ENCODE data around the gene S100A7. TPM values are rescaled to one million over a fixed set of nuclear protein-coding genes. Genes with fewer than 3 reads are reported as not detected.
"Not testable (repeated sequence)": the region's sequence is repeated elsewhere in the genome, so short reads cannot be mapped to it uniquely, and the experiment has no call there.

S100A7 gene
- total RNA-seq, 2 experiments from 2014 or later, result not detected

- Mint-ChIP-seq H3K9me3 (no peaks in the 10 kb centered on the region), H3K4me1 (no peaks in the 10 kb centered on the region), H3K27me3 (peaks cover 3% of the 10 kb centered on the region), H3K4me3 (no peak overlapping the region), H3K27ac (no peak overlapping the region), H3K36me3 (no peaks in the 10 kb centered on the region)
- no peak for ATAC-seq (ENCODE audit: low read depth)
- POLR2A ChIA-PET, result no interaction called here
- no peak for DNase-seq
Measured at GRCh38 chr1:153431427-153431826, 29.0 kb downstream of the S100A7 start.

DNA sequence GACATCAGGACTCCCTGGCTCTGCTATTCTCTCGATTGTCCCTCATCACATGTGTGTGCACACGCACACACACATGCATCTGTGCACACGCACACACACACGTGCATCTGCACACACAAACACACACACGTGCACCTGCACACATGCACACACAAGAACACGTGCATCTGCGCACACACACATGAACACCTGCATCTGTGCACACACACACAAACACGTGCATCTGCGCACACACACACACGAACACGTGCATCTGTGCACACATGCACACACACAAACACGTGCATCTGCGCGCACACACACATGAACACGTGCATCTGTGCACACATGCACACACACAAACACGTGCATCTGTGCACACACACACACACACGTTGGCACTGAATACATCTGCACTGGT, 29.4 kb downstream of the S100A7 start:
- Mint-ChIP-seq H3K36me3 (no peaks in the 10 kb centered on the region), H3K27me3 (peaks cover 3% of the 10 kb centered on the region), H3K4me3 (no peak overlapping the region), H3K4me1 (no peaks in the 10 kb centered on the region), H3K27ac (no peak overlapping the region), H3K9me3 (no peaks in the 10 kb centered on the region)
- DNase-seq (no peak), ATAC-seq (ENCODE audit: low read depth) (no peak)
- POLR2A ChIA-PET, result no interaction called here

GRCh38 chr1:153430561-153430960, 29.9 kb downstream of the S100A7 start:
- H3K9me3 Mint-ChIP-seq, result no peaks in the 10 kb centered on the region
- peaks cover 3% of the 10 kb centered on the region for H3K27me3 Mint-ChIP-seq
- ATAC-seq (ENCODE audit: low read depth) (no peak), DNase-seq (no peak)
- no peak overlapping the region for H3K4me3 Mint-ChIP-seq
- POLR2A ChIA-PET, result no interaction called here
- no peaks in the 10 kb centered on the region for H3K36me3 Mint-ChIP-seq
- no peak overlapping the region for H3K27ac Mint-ChIP-seq
- no peaks in the 10 kb centered on the region for H3K4me1 Mint-ChIP-seq

GRCh38 chr1:153430166-153430553, 30.3 kb downstream of the S100A7 start:
- POLR2A ChIA-PET, result no interaction called here
- Mint-ChIP-seq H3K4me1 (no peaks in the 10 kb centered on the region), H3K36me3 (no peaks in the 10 kb centered on the region), H3K27ac (no peak overlapping the region), H3K9me3 (no peaks in the 10 kb centered on the region), H3K27me3 (peaks cover 3% of the 10 kb centered on the region), H3K4me3 (no peak overlapping the region)
- DNase-seq (no peak), ATAC-seq (ENCODE audit: low read depth) (no peak)

DNA sequence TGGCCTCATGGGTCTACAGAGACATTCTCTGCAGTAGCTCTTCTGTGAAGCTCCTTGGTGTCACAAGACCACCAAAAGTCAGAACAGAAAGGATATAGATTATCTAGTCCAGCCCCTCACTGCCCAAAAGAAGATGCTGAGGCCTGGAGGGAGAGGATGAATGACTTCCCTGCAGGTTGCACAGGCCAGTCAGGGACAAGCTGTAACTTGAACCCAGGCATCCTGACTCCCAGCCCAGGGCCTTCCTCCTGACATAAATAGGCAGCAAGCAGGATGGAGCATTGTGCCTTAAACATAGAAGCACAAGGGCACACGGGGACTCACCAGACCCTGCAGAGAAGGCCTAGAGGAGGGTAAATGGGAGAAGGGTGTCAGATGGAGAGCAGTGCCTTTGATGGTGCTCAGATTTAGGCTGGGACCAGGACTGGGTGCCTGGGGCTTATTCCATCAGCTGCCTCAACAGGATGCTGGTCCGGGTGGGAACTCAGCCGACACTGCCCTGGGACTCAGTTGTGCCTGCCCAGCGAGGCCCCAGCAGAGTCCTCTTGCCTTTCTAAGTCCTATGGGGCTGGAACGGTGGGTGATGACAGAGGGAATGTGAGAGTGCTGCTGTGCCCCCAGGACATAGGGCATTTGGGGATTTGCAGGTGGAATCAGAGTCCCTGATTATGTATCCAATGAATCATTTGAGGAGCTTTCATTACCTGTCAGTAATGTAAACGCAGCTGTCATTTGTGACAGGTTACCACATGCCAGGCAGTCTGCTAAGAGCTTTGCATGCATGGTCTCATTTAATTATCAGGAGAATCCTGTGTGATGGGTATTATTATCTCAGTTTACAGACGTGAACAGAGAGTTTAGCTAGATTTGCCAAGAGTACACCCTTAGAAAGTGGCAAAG, 30.9 kb downstream of the S100A7 start:
- Mint-ChIP-seq H3K36me3 (no peaks in the 10 kb centered on the region), H3K27ac (no peak overlapping the region), H3K27me3 (peaks cover 3% of the 10 kb centered on the region), H3K4me1 (no peaks in the 10 kb centered on the region), H3K9me3 (no peaks in the 10 kb centered on the region), H3K4me3 (no peak overlapping the region)
- DNase-seq (no peak), ATAC-seq (ENCODE audit: low read depth) (no peak)
- POLR2A ChIA-PET, result no interaction called here

DNA sequence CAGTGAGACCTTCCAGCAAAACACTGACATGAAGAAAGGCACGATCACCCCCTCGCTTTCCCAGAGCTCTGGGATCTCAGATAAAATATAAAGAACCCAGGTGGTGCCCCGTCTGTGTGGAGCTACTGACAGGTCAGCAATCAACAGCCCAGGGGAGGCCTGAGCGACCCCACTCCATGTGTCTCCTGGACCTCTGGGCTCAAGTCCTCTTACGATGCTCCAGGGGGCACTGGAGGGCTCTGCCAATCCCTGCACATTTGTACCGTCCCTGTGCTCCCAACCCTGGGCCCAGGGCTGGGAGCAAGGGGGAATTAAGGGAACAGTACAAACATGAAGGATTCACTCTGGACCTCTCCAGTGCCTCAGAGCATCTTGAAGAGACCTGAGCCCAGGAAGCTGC, 31.7 kb downstream of the S100A7 start:
- Mint-ChIP-seq H3K36me3 (no peaks in the 10 kb centered on the region), H3K9me3 (no peaks in the 10 kb centered on the region), H3K4me1 (no peaks in the 10 kb centered on the region), H3K4me3 (no peak overlapping the region), H3K27ac (no peak overlapping the region), H3K27me3 (peaks cover 3% of the 10 kb centered on the region)
- no peak for ATAC-seq (ENCODE audit: low read depth)
- POLR2A ChIA-PET, result no interaction called here
- no peak for DNase-seq

GRCh38 chr1:153428073-153428638, 32.3 kb downstream of the S100A7 start:
- Mint-ChIP-seq H3K27me3 (peaks cover 3% of the 10 kb centered on the region), H3K4me1 (no peaks in the 10 kb centered on the region), H3K36me3 (no peaks in the 10 kb centered on the region), H3K27ac (no peak overlapping the region), H3K9me3 (no peaks in the 10 kb centered on the region), H3K4me3 (no peak overlapping the region)
- DNase-seq, result no peak
- POLR2A ChIA-PET, result no interaction called here
- no peak for ATAC-seq (ENCODE audit: low read depth)

GRCh38 chr1:153426809-153427208, 33.6 kb downstream of the S100A7 start:
- no peak for DNase-seq
- Mint-ChIP-seq H3K36me3 (no peaks in the 10 kb centered on the region), H3K9me3 (no peaks in the 10 kb centered on the region), H3K27ac (no peak overlapping the region), H3K27me3 (peaks cover 2% of the 10 kb centered on the region), H3K4me1 (no peaks in the 10 kb centered on the region), H3K4me3 (no peak overlapping the region)
- POLR2A ChIA-PET, result no interaction called here
- ATAC-seq (ENCODE audit: low read depth), result no peak

GRCh38 chr1:153422450-153423068, 37.9 kb downstream of the S100A7 start:
- Mint-ChIP-seq H3K27me3 (peaks cover 2% of the 10 kb centered on the region), H3K4me3 (no peak overlapping the region), H3K36me3 (no peaks in the 10 kb centered on the region), H3K4me1 (no peaks in the 10 kb centered on the region), H3K9me3 (no peaks in the 10 kb centered on the region), H3K27ac (no peak overlapping the region)
- ATAC-seq (ENCODE audit: low read depth) (no peak), DNase-seq (peak; percentile 74)
- POLR2A ChIA-PET, result no interaction called here

GRCh38 chr1:153420306-153420705, 40.1 kb downstream of the S100A7 start:
- Mint-ChIP-seq H3K27me3 (peaks cover 2% of the 10 kb centered on the region), H3K4me3 (no peak overlapping the region), H3K9me3 (no peaks in the 10 kb centered on the region), H3K36me3 (no peaks in the 10 kb centered on the region), H3K27ac (no peak overlapping the region), H3K4me1 (no peaks in the 10 kb centered on the region)
- POLR2A ChIA-PET, result no interaction called here
- ATAC-seq (ENCODE audit: low read depth) (no peak), DNase-seq (no peak)

DNA sequence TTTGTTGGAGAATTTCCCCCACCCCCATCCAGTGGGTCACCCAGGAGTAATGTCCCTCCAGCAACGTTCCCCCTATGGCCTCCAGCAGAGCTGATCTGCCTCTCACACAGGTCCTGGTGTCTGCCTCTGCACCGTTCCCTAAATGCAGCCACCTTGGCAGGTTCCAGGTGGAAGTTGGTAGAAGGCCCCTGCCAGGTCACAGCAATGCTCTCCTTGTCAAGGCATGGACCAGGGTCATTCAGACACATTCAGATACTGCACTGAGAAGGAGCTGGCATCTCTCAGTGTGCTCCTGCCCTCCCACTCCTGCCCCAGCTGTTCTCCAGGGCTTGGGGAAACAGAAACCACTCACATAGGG, 41.0 kb downstream of the S100A7 start:
- POLR2A ChIA-PET; H3K27me3 Mint-ChIP-seq; H3K9me3 Mint-ChIP-seq; H3K36me3 Mint-ChIP-seq; ATAC-seq (ENCODE audit: low read depth); DNase-seq; H3K4me1 Mint-ChIP-seq; H3K27ac Mint-ChIP-seq; H3K4me3 Mint-ChIP-seq: not testable (repeated sequence)

GRCh38 chr1:153418758-153419435, 41.6 kb downstream of the S100A7 start:
- H3K4me1 Mint-ChIP-seq; ATAC-seq (ENCODE audit: low read depth); H3K27me3 Mint-ChIP-seq; H3K4me3 Mint-ChIP-seq; H3K36me3 Mint-ChIP-seq; DNase-seq; POLR2A ChIA-PET; H3K9me3 Mint-ChIP-seq; H3K27ac Mint-ChIP-seq: not testable (repeated sequence)

DNA sequence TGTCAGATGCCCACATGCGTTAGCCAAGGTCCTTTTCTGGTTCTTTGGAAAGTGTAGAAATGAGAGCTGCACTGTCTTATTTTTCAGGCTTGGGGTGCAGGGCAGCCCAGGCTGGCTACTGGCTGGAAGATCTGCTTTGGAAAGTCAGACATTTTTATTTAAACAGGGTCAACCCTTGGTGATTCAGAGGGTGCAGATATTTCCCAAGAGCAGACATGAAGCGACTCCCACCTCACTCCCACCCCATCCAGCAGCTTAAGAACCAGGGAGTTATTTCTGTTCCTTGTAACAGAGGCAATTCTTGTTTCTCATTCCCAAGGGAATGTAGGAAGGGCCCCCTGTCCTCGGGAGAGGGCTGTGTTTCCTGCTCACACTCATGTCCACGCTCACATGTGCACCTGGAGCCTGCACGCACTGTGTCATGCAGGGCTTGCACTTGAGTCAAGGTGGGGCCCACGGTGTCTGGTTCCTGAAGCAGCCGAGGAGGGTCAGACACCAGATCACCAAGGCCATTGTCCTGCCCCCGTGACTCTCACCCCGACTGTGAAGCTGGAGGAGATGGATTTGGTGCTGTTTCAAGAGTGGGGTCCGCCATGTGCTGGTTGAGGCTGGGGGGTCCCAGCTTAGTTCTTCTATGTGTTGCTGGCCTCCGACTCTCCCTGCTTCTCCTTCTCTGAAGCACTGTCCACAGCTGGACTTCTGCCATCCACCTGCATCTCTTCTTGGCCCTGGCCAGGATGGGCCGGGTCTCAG, 43.1 kb downstream of the S100A7 start:
- peaks cover 2% of the 10 kb centered on the region for H3K9me3 Mint-ChIP-seq
- H3K4me3 Mint-ChIP-seq, result no peak overlapping the region
- ATAC-seq (ENCODE audit: low read depth) (no peak), DNase-seq (no peak)
- POLR2A ChIA-PET, result no interaction called here
- no peaks in the 10 kb centered on the region for H3K36me3 Mint-ChIP-seq
- peaks cover 2% of the 10 kb centered on the region for H3K27me3 Mint-ChIP-seq
- H3K27ac Mint-ChIP-seq, result no peak overlapping the region
- no peaks in the 10 kb centered on the region for H3K4me1 Mint-ChIP-seq
